ENCODE data around the gene HHIPL1. TPM values are rescaled to one million over a fixed set of nuclear protein-coding genes. Genes with fewer than 3 reads are reported as not detected.
A peak's percentile ranks its signal among the peaks of the same experiment; 100 is the strongest.

Gene HHIPL1
- total RNA-seq, 1 experiment from 2014 or later, result 2.6 TPM

DNA sequence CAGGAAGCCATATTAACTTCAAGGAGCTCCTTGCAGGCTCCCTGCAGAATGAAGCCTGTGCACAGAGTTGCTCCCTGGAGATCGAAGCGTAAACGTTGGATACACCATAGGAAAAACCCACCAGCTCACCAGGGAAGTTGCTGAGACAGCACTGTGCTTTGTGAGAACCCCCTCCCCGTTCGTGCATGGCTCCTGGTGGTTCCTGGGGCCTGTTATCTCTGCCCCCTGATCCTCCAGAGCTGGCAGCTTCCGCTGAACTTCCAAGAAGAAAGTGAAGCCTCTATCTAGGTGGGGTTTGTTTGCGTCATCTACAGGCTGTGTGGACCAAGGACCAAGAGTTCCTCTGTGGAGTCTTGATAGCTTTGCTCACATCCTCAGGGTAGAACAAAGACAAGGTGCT is 38.6 kb upstream of the HHIPL1 start:
- H3K23ac ChIP-seq (ENCODE audit: insufficient read length, low read depth, low read length), result no peak overlapping the region

More for the DNA sequence above, 38.6 kb upstream of the HHIPL1 start:
- Histone ChIP-seq H3K9ac (ENCODE audit: extremely low read depth, insufficient read length, low read length) (no peak overlapping the region), H3K27me3 (ENCODE audit: insufficient read depth, low read length) (peaks cover 18% of the 10 kb centered on the region; the same call in 1 of the 2 replicates), H2AFZ (ENCODE audit: low read length) (no peak overlapping the region), H3K9me3 (ENCODE audit: control insufficient read depth, low read depth, low read length) (no peaks in the 10 kb centered on the region), H3K18ac (ENCODE audit: insufficient read length, low read depth, low read length) (no peak overlapping the region), H2BK15ac (ENCODE audit: low read depth, low read length) (no peak overlapping the region), H3K14ac (ENCODE audit: insufficient read depth, low read length) (no peak overlapping the region), H3K4me1 (ENCODE audit: insufficient read depth, low read length) (no peaks in the 10 kb centered on the region; the same call in 1 of the 2 replicates), H3K79me2 (ENCODE audit: insufficient read depth, low read length) (no peaks in the 10 kb centered on the region; the same call in 1 of the 2 replicates), H2BK12ac (ENCODE audit: insufficient read length, low read depth, low read length) (no peak overlapping the region), H3K4ac (ENCODE audit: low read depth, low read length) (no peak overlapping the region), H3K23me2 (ENCODE audit: insufficient read length, low read depth, low read length, poor library complexity, severe bottlenecking) (peaks cover 18% of the 10 kb centered on the region), H3K4me2 (ENCODE audit: insufficient read depth, insufficient read length, low read length) (no peak overlapping the region), H3K56ac (ENCODE audit: insufficient read length, low read depth, low read length) (no peak overlapping the region), H3T11ph (ENCODE audit: low read length) (no peak overlapping the region), H3K27ac (ENCODE audit: insufficient read length, low read depth, low read length) (no peak overlapping the region), H4K5ac (ENCODE audit: insufficient read length, low read depth, low read length) (no peak overlapping the region), H2AK5ac (ENCODE audit: insufficient read length, low read length) (no peak overlapping the region), H2BK120ac (ENCODE audit: low read depth, low read length, poor library complexity, severe bottlenecking) (no peak overlapping the region), H2BK20ac (ENCODE audit: low read depth, low read length, poor library complexity, severe bottlenecking) (no peak overlapping the region), H3K79me1 (ENCODE audit: insufficient read depth, low read depth, low read length, poor library complexity, severe bottlenecking) (no peaks in the 10 kb centered on the region), H2BK5ac (ENCODE audit: insufficient read length, low read length) (no peak overlapping the region), H4K8ac (replicated peaks; ENCODE audit: insufficient read length, low read depth, low read length) (no peak overlapping the region), H4K20me1 (ENCODE audit: control insufficient read depth, insufficient read depth, insufficient read length) (no peaks in the 10 kb centered on the region), H4K91ac (ENCODE audit: insufficient read length, low read depth, low read length) (no peak overlapping the region)
- no CpG with 5 or more reads among the region's 7 CpGs for WGBS (ENCODE audit: extremely low coverage, insufficient read length, low lambda C conversion rate)
- H3K27ac Mint-ChIP-seq, result no peak overlapping the region
- peak overlapping the region in 1 of 2 experiments; percentile 62; a peak in 2 of 5 replicates for H3K4me3 Mint-ChIP-seq
- TF ChIP-seq, protein P1, sequence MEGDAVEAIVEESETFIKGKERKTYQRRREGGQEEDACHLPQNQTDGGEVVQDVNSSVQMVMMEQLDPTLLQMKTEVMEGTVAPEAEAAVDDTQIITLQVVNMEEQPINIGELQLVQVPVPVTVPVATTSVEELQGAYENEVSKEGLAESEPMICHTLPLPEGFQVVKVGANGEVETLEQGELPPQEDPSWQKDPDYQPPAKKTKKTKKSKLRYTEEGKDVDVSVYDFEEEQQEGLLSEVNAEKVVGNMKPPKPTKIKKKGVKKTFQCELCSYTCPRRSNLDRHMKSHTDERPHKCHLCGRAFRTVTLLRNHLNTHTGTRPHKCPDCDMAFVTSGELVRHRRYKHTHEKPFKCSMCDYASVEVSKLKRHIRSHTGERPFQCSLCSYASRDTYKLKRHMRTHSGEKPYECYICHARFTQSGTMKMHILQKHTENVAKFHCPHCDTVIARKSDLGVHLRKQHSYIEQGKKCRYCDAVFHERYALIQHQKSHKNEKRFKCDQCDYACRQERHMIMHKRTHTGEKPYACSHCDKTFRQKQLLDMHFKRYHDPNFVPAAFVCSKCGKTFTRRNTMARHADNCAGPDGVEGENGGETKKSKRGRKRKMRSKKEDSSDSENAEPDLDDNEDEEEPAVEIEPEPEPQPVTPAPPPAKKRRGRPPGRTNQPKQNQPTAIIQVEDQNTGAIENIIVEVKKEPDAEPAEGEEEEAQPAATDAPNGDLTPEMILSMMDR (conservative IDR thresholded peaks at IDR 0.05), result no peak
- H3K36me3 Mint-ChIP-seq (ENCODE audit: insufficient read depth in 1 of 3, low read depth in 3 of 3), result peaks cover 0 to under 1% (median 0%) of the 10 kb centered on the region in 3 experiments; a peak in 3 of 7 replicates
- peaks cover 26 to 32% of the 10 kb centered on the region in 2 experiments for H3K4me1 Mint-ChIP-seq
- H3K27me3 Mint-ChIP-seq (ENCODE audit: low read depth), result peaks cover 52% of the 10 kb centered on the region
- no peaks in the 10 kb centered on the region for H3K9me3 Mint-ChIP-seq
- DNase-seq, result no peak

All from H9 (cell line).